GM23338 (cell line): ENCODE results near the gene CHCHD3. TPM values are rescaled to one million over a fixed set of nuclear protein-coding genes. Genes with fewer than 3 reads are reported as not detected.

Source experiments
- ATAC-seq: fragments of 200-7000 bp; cut with Tn5 transposase; 3 replicates; pipeline ENCODE4 v1.9.1; 2020
- DNase-seq: peaks from one replicate; pipeline ENCODE4 v3.0.0-alpha.2; 2015; ENCODE audit warnings: low spot score
- H2AFZ ChIP-seq: fragments of 200-600 bp; sonication (generic); 2 replicates; pipeline ENCODE4 v1.8.0; 2016; ENCODE audit warnings: antibody characterized with exemption, mild to moderate bottlenecking, moderate library complexity
- H3F3A ChIP-seq: fragments of 200-600 bp; sonication (generic); replicated peaks from 2 replicates; pipeline ENCODE4 v1.8.0; 2017; ENCODE audit warnings: antibody characterized with exemption, mixed run types, low read depth
- H3K27ac ChIP-seq: fragments of 200-600 bp; sonication (generic); 2 replicates; pipeline ENCODE4 v1.6.1; 2016; ENCODE audit warnings: low read depth
- H3K27me3 ChIP-seq: fragments of 200-600 bp; sonication (generic); 2 replicates; pipeline ENCODE4 v1.8.0; 2016; ENCODE audit warnings: mild to moderate bottlenecking, mixed run types, moderate library complexity; ENCODE audit not compliant: insufficient read depth
- H3K36me3 ChIP-seq: fragments of 200-600 bp; sonication (generic); 2 replicates; pipeline ENCODE4 v1.8.0; 2016; ENCODE audit warnings: mild to moderate bottlenecking; ENCODE audit not compliant: insufficient read depth
- H3K4me1 ChIP-seq: fragments of 200-600 bp; sonication (generic); 2 replicates; pipeline ENCODE4 v1.8.0; 2016; ENCODE audit warnings: mild to moderate bottlenecking, moderate library complexity; ENCODE audit not compliant: insufficient read depth
- H3K4me2 ChIP-seq: fragments of 200-600 bp; sonication (generic); 2 replicates; pipeline ENCODE4 v1.7.1; 2017; ENCODE audit warnings: mixed run types
- H3K4me3 ChIP-seq: fragments of 200-600 bp; sonication (generic); 2 replicates; pipeline ENCODE4 v1.6.1; 2016; ENCODE audit warnings: mixed run types
- H3K79me2 ChIP-seq: fragments of 200-600 bp; sonication (generic); replicated peaks from 2 replicates; pipeline ENCODE4 v1.8.0; 2017; ENCODE audit warnings: mild to moderate bottlenecking; ENCODE audit not compliant: insufficient read depth
- H3K9me2 ChIP-seq: fragments of 200-600 bp; sonication (generic); 2 replicates; pipeline ENCODE4 v1.8.0; 2017; ENCODE audit not compliant: insufficient read depth
- H4K20me1 ChIP-seq: fragments of 200-600 bp; sonication (generic); replicated peaks from 2 replicates; pipeline ENCODE4 v1.8.0; 2017; ENCODE audit warnings: mild to moderate bottlenecking; ENCODE audit not compliant: insufficient read depth
- H3K27ac Mint-ChIP-seq: 2 replicates; pipeline ENCODE4 v1.8.0; 2020; ENCODE audit warnings: inconsistent platforms, mild to moderate bottlenecking, moderate library complexity, mixed read lengths
- H3K27me3 Mint-ChIP-seq: 3 replicates; pipeline ENCODE4 v1.8.0; 2022; ENCODE audit warnings: low read depth, mild to moderate bottlenecking, moderate library complexity, mixed read lengths, inconsistent platforms; ENCODE audit not compliant: insufficient read depth, poor library complexity
- H3K36me3 Mint-ChIP-seq: 3 replicates; pipeline ENCODE4 v1.8.0; 2021; ENCODE audit warnings: low read depth, mild to moderate bottlenecking, inconsistent platforms, moderate library complexity, mixed read lengths
- H3K4me1 Mint-ChIP-seq: 3 replicates; pipeline ENCODE4 v1.8.0; 2020; ENCODE audit warnings: mild to moderate bottlenecking, inconsistent platforms, mixed read lengths
- H3K4me3 Mint-ChIP-seq: 3 replicates; pipeline ENCODE4 v1.8.0; 2021; ENCODE audit warnings: moderate library complexity, mild to moderate bottlenecking, inconsistent platforms, mixed read lengths
- H3K9me3 Mint-ChIP-seq: 3 replicates; pipeline ENCODE4 v1.8.0; 2020; ENCODE audit warnings: moderate library complexity, mild to moderate bottlenecking, inconsistent platforms, mixed read lengths
- CREB1 ChIP-seq: fragments of 250-450 bp; sonication (Bioruptor Pico); IDR thresholded peaks from 2 replicates; pipeline ENCODE4 v1.5.0; 2020; ENCODE audit warnings: low read depth, mild to moderate bottlenecking, moderate library complexity
- EZH2phosphoT487 ChIP-seq: fragments of 200-600 bp; sonication (generic); IDR thresholded peaks from one replicate; pipeline ENCODE4 v1.8.1; 2018; ENCODE audit warnings: antibody characterized with exemption; ENCODE audit not compliant: unreplicated experiment
- JUNB ChIP-seq: IDR thresholded peaks from one replicate; pipeline ENCODE4 v1.6.1; 2016; ENCODE audit warnings: antibody characterized with exemption; ENCODE audit not compliant: unreplicated experiment
- NANOG ChIP-seq: IDR thresholded peaks from 2 replicates; pipeline ENCODE4 v1.6.1; 2016; ENCODE audit warnings: antibody characterized with exemption, borderline replicate concordance
- POLR2AphosphoS5 ChIP-seq: IDR thresholded peaks from 2 replicates; pipeline ENCODE4 v1.6.1; 2016; ENCODE audit warnings: antibody characterized with exemption, low read depth
- STAT1 ChIP-seq: IDR thresholded peaks from one replicate; pipeline ENCODE4 v1.6.1; 2016; ENCODE audit warnings: antibody characterized with exemption; ENCODE audit not compliant: unreplicated experiment
- ZNF331 ChIP-seq: fragments of 250-450 bp; sonication (Bioruptor Pico); IDR thresholded peaks from 2 replicates; pipeline ENCODE4 v1.5.0; 2020; ENCODE audit warnings: low read depth, mild to moderate bottlenecking, moderate library complexity
- ZNF462 ChIP-seq: fragments of 250-450 bp; sonication (Bioruptor Pico); IDR thresholded peaks from 2 replicates; pipeline ENCODE4 v1.5.0; 2020; ENCODE audit warnings: mild to moderate bottlenecking, moderate library complexity
- polyA plus RNA-seq: library from polyadenylated mRNA; unstranded; fragments of >200 nt; fragmentation: Nextera tagmentation; extraction: Ambion mirVana; gene quantifications from 2 replicates; pipeline ENCODE4 v1.2.1, GENCODE V29; 2016
- total RNA-seq: library from RNA; depleted of rRNA; stranded (reverse); fragments of >200 nt; shearing (Covaris generic); gene quantifications from 2 replicates; pipeline ENCODE4 v1.2.3, GENCODE V29; 2014

CHCHD3 gene
- total and polyA plus RNA-seq, 2 experiments from 2014 or later = 107 to 131 TPM

GRCh38 chr7:132791036-132791435 lies 290.9 kb downstream of the CHCHD3 start (continued):
- TF ChIP-seq ZNF462 (CRISPR knock-in tag) = no peak
- TF ChIP-seq POLR2AphosphoS5 = no peak
- TF ChIP-seq ZNF331 (CRISPR knock-in tag) = no peak
- TF ChIP-seq NANOG = no peak
- TF ChIP-seq JUNB = no peak
- TF ChIP-seq EZH2phosphoT487 = no peak
- no peak for TF ChIP-seq CREB1 (CRISPR knock-in tag)

- no peaks in the 10 kb centered on the region; the same call in 1 of the 2 replicates for H3K36me3 ChIP-seq
- no peak overlapping the region for H2AFZ ChIP-seq
- no peak overlapping the region for H3K4me2 ChIP-seq
- no peaks in the 10 kb centered on the region for H3K4me1 ChIP-seq
- no peak overlapping the region for H3K4me3 ChIP-seq
- ATAC-seq (no peak), DNase-seq (no peak)
- no peak for TF ChIP-seq STAT1
- H3K9me2 ChIP-seq = no peaks in the 10 kb centered on the region
- H3F3A ChIP-seq = no peaks in the 10 kb centered on the region
- Mint-ChIP-seq H3K9me3 (no peaks in the 10 kb centered on the region), H3K4me3 (no peak overlapping the region), H3K4me1 (peaks cover 5% of the 10 kb centered on the region; the same call in 2 of the 3 replicates), H3K36me3 (peaks cover 4% of the 10 kb centered on the region; the same call in 2 of the 3 replicates), H3K27me3 (peaks cover 2% of the 10 kb centered on the region), H3K27ac (no peak overlapping the region)
- H3K27me3 ChIP-seq = no peaks in the 10 kb centered on the region
- H4K20me1 ChIP-seq = no peaks in the 10 kb centered on the region; the same call in 1 of the 2 replicates
- no peaks in the 10 kb centered on the region for H3K79me2 ChIP-seq
- no peak overlapping the region for H3K27ac ChIP-seq
Observed at GRCh38 chr7:132790104-132790503, 291.8 kb downstream of the CHCHD3 start.
